NCI-H2081 treated with DMSO at 0.1 percent for 48 hours (cell line): ENCODE data around the gene SH3TC2.

Experiments
- DNase-seq: peaks from one replicate; lab custom pipeline; 2025; lab: John Stamatoyannopoulos, UW

Gene SH3TC2

GRCh38 chr5:149028161-149028560 lies 34.7 kb downstream of the SH3TC2 start:
- DNase-seq, result no peak

- DNase-seq, result no peak
These were observed 35.2 kb downstream of the SH3TC2 start for GRCh38 chr5:149027636-149028035.

GRCh38 chr5:149024943-149025342 lies 37.9 kb downstream of the SH3TC2 start:
- no peak for DNase-seq

GRCh38 chr5:149024477-149024876 lies 38.4 kb downstream of the SH3TC2 start:
- no peak for DNase-seq

GRCh38 chr5:149022200-149022599 lies 40.7 kb downstream of the SH3TC2 start:
- DNase-seq, result no peak

GRCh38 chr5:149019679-149020078 lies 43.2 kb downstream of the SH3TC2 start:
- no peak for DNase-seq

GRCh38 chr5:149018909-149019443 lies 43.9 kb downstream of the SH3TC2 start:
- DNase-seq, result no peak

GRCh38 chr5:149017636-149018035 lies 45.2 kb downstream of the SH3TC2 start:
- no peak for DNase-seq

- DNase-seq, result no peak
These were observed 47.3 kb downstream of the SH3TC2 start for GRCh38 chr5:149015561-149015960.

GRCh38 chr5:149015126-149015525 lies 47.7 kb downstream of the SH3TC2 start:
- DNase-seq, result no peak

- no peak for DNase-seq
These were observed 48.3 kb downstream of the SH3TC2 start for GRCh38 chr5:149014571-149015031.

GRCh38 chr5:149013796-149014195 lies 49.1 kb downstream of the SH3TC2 start:
- no peak for DNase-seq

GRCh38 chr5:149012350-149012749 lies 50.5 kb downstream of the SH3TC2 start:
- DNase-seq, result no peak

- no peak for DNase-seq
These were observed 51.1 kb downstream of the SH3TC2 start for GRCh38 chr5:149011728-149012127.

GRCh38 chr5:149011084-149011483 lies 51.8 kb downstream of the SH3TC2 start:
- no peak for DNase-seq

GRCh38 chr5:149007174-149007573 lies 55.7 kb downstream of the SH3TC2 start:
- no peak for DNase-seq

GRCh38 chr5:149006426-149006825 lies 56.4 kb downstream of the SH3TC2 start:
- no peak for DNase-seq

- no peak for DNase-seq
These were observed 57.6 kb downstream of the SH3TC2 start for GRCh38 chr5:149005077-149005892.

- no peak for DNase-seq
These were observed 58.3 kb downstream of the SH3TC2 start for GRCh38 chr5:149004559-149004958.

GRCh38 chr5:149002761-149003689 lies 59.8 kb downstream of the SH3TC2 start:
- no peak for DNase-seq

- DNase-seq, result no peak
These were observed 60.8 kb downstream of the SH3TC2 start for GRCh38 chr5:149002053-149002452.

GRCh38 chr5:149001162-149001561 lies 61.7 kb downstream of the SH3TC2 start:
- no peak for DNase-seq

- no peak for DNase-seq
These were observed 63.1 kb downstream of the SH3TC2 start for GRCh38 chr5:148999741-149000140.
